Natural killer cell treated with Interleukin-12 subunit alpha and Interleukin-12 subunit beta and Interleukin-15 and Interleukin-18, amount 100 ng/mL, for 72 hours (primary cell): Measurements from ENCODE around the gene TMEM132C. TPM values are rescaled to one million over a fixed set of nuclear protein-coding genes. Genes with fewer than 3 reads are reported as not detected.
A peak's percentile ranks its signal among the peaks of the same experiment; 100 is the strongest.

Experiments used
- ATAC-seq, 2 donors: fragments of 150-1000 bp; cut with Tn5 transposase in 1 of 2; sonication (Bioruptor Pico), chemical (Tn5 transposase) in 1 of 2; 2 replicates each; pipeline ENCODE4 v1.10.0; 2021
- DNase-seq: peaks from one replicate; pipeline ENCODE4 v3.0.0; 2022; ENCODE audit warnings: low spot score
- H3K27ac Mint-ChIP-seq, 2 donors: 1 replicate in 1 of 2; 2 replicates in 1 of 2; pipeline ENCODE4 v1.8.0; 2022; ENCODE audit warnings: mixed read lengths in 2 of 2, mild to moderate bottlenecking in 1 of 2, moderate library complexity in 1 of 2
- H3K27me3 Mint-ChIP-seq, 2 donors: 1 replicate in 1 of 2; 2 replicates in 1 of 2; pipeline ENCODE4 v1.8.0; 2022; ENCODE audit warnings: mixed read lengths in 2 of 2
- H3K36me3 Mint-ChIP-seq: one replicate; pipeline ENCODE4 v1.8.0; 2022; ENCODE audit warnings: mixed read lengths
- H3K4me1 Mint-ChIP-seq, 2 donors: 1 replicate in 1 of 2; 2 replicates in 1 of 2; pipeline ENCODE4 v1.8.0; 2022; ENCODE audit warnings: low read depth in 2 of 2, mixed read lengths in 2 of 2, mild to moderate bottlenecking in 1 of 2
- H3K4me3 Mint-ChIP-seq: one replicate; pipeline ENCODE4 v1.8.0; 2022; ENCODE audit warnings: mixed read lengths
- H3K9me3 Mint-ChIP-seq: 2 replicates; pipeline ENCODE4 v1.8.0; 2022; ENCODE audit warnings: mixed read lengths
- total RNA-seq, 2 donors: library from RNA; stranded (reverse); gene quantifications; one replicate each; pipeline ENCODE4 v1.2.3, GENCODE V29; 2022

The TMEM132C gene
- total RNA-seq, 2 donors from 2014 or later = 0.14 TPM; not detected in 1

DNA sequence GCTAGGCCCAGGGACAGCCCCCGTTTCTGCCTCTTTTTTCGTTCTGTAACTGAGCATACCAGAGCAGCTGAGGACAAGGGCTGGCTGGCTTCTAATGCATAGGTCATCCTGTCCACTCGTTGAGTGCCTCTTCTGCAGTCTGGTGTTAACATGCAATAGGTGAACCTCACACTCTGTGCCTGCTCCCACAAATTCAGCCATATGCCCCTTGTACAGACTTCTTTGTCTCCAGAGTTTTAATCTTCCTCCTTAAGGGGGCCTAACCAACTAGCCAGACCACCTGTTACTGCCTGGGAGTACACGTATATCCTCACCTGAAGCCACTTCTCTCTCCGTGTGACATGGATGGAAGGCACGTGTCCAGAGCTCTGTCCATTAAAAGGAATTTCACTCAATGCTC lies 445.7 kb downstream of the TMEM132C start:
- DNase-seq (no peak), ATAC-seq (no peak)
- Mint-ChIP-seq H3K4me3 (no peak overlapping the region), H3K27me3 (no peaks in the 10 kb centered on the region), H3K4me1 (peaks cover 18 to 22% of the 10 kb centered on the region in 2 donors), H3K9me3 (peaks cover 6% of the 10 kb centered on the region), H3K36me3 (peaks cover 12% of the 10 kb centered on the region), H3K27ac (no peak overlapping the region)

DNA sequence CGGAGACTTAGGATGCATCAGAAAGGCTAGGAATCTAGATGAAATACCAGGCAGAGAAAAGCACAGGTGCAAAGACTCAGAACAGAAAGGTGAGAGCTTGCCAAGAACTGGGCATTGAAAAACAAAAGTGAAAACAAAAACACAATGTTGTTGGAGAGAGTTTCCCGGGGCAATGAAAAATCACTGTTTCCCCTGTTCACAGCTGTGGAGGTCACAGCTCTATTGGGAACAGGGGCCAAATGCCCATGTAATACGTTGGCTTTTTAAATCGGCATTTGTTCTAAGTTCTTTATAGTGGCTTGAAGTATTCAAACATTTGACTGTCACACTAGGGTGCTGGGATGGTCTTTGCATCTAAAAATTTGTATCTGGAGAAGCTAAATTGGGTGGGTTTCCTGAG lies 448.5 kb downstream of the TMEM132C start:
- DNase-seq (no peak), ATAC-seq (no peak)
- Mint-ChIP-seq H3K36me3 (peaks cover 18% of the 10 kb centered on the region), H3K27ac (no peak overlapping the region), H3K27me3 (no peaks in the 10 kb centered on the region), H3K4me3 (no peak overlapping the region), H3K4me1 (peaks cover 18 to 22% of the 10 kb centered on the region in 2 donors), H3K9me3 (peaks cover 14% of the 10 kb centered on the region)

DNA sequence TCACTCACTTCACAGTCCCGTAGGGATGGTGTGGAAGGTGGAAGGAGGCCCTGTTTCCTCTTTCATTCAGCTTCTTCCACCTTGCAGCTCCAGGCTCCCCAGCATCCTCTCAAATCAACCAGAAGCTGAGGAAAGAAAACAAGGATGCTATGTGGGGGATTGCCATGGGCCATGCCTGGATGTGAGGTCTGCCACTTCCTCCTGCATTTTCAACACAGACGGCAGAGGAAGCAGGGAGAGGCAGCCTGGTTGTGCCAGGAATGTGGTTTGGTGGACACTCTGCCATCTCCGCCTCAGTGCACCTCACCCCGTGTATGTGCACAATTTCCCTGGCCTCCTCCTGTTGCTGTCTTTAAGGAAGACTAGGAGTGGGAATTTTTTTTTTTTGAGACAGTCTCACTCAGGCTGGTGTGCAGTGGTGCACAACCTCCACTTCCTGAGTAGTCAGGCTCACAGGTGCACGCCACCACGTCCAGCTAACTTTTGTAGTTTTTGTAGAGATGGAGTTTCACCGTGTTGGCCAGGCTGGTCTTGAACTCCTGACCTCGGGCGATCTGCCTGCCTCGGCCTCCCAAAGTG lies 457.6 kb downstream of the TMEM132C start:
- H3K27ac Mint-ChIP-seq = no peak overlapping the region
- no peaks in the 10 kb centered on the region for H3K27me3 Mint-ChIP-seq
- H3K36me3 Mint-ChIP-seq = no peaks in the 10 kb centered on the region
- no peak for DNase-seq
- peaks cover 23 to 36% of the 10 kb centered on the region in 2 donors for H3K4me1 Mint-ChIP-seq
- peaks cover 3% of the 10 kb centered on the region for H3K9me3 Mint-ChIP-seq
- no peak for ATAC-seq
- no peak overlapping the region for H3K4me3 Mint-ChIP-seq

DNA sequence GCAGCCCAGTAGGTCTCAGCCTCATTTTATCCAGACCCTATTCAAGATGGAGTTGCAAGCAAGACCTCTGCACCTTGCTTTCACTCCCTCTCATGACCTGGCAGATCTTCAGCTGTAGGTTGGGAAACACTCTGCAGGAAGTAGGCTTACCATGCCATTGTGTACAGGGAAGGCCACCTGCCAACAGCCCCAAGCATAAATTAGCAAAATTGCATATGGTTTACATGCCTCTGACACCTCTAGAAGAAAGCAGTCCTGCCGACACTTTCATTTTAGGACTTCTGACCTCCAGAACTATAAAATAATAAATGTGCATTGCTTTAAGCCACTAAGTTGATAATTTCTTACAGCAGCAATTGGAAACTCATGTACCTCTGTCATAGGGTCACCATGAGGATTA lies 459.9 kb downstream of the TMEM132C start:
- Mint-ChIP-seq H3K4me3 (peak overlapping the region; percentile 17), H3K27me3 (no peaks in the 10 kb centered on the region), H3K4me1 (peaks cover 26 to 41% of the 10 kb centered on the region in 2 donors), H3K9me3 (peaks cover 3% of the 10 kb centered on the region), H3K36me3 (no peaks in the 10 kb centered on the region), H3K27ac (no peak overlapping the region)
- ATAC-seq (no peak), DNase-seq (no peak)

DNA sequence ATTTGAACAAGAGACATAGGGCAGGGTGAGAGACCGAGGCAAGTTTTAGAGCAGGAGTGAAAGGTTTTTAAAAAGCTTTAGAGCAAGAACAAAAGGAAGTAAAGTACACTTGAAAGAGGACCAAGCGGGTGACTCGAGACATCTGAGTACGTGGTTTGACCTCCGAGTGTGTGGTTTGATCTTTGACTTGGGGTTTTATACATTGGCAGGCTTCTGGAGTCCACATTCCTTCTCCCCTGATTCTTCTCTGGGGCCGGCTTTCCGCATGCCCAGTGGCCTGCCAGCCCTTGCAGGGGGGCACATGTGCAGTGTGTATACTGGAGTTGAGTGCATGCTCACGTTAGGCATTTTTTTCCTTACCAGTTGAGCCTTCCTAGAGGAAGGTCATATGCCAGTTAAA lies 460.5 kb downstream of the TMEM132C start:
- H3K9me3 Mint-ChIP-seq = peaks cover 3% of the 10 kb centered on the region
- peak overlapping the region; percentile 17 for H3K4me3 Mint-ChIP-seq
- peaks cover 26 to 41% of the 10 kb centered on the region in 2 donors for H3K4me1 Mint-ChIP-seq
- no peaks in the 10 kb centered on the region for H3K36me3 Mint-ChIP-seq
- no peak overlapping the region for H3K27ac Mint-ChIP-seq
- no peaks in the 10 kb centered on the region for H3K27me3 Mint-ChIP-seq
- no peak for ATAC-seq
- no peak for DNase-seq

DNA sequence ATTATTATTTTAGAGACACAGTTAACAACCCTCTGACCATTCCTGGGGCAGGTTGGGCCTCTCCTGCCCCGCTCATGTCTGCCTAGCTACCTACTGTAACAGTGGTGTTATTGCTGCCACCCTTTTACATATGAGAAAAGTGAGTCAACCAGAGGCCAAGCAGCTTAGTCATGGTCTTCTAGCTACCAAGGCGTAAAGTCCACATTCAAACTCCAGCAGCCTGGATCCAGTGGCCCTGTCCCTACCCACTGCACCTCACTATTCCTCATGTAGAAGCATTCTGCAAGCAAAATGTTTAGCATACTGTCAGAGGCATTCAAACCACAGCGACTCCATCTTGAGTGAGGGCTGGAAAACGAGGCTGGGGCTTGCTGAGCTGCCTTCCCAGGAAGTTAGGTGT lies 461.0 kb downstream of the TMEM132C start:
- Mint-ChIP-seq H3K4me1 (peaks cover 28 to 42% of the 10 kb centered on the region in 2 donors), H3K27ac (no peak overlapping the region), H3K27me3 (no peaks in the 10 kb centered on the region), H3K36me3 (no peaks in the 10 kb centered on the region), H3K9me3 (peaks cover 3% of the 10 kb centered on the region), H3K4me3 (no peak overlapping the region)
- ATAC-seq = no peak
- no peak for DNase-seq

DNA sequence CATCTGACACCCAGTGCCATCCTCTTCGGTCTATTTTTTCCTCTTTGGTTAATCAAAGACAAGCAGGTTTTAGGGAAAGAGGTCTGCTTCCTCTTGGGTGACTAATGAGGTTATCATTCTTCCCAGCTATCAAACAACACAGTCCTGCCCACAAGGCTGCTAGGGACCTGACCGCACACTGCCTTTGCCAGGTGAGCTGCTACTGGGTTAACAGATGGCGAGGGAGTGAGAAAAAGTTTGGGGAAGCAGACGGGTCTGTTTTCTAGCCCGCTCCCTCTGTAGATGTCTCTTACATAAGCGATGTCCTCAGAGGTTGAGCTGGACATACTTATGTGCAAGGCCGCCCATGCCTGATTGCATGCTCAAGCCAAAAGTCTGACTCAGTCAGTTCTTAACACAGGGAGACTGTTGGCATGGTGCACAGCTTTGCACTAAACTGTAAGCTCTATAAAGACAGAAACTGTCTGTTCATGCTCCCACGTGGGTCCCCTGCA lies 462.7 kb downstream of the TMEM132C start:
- DNase-seq (no peak), ATAC-seq (no peak)
- H3K27ac Mint-ChIP-seq = peak overlapping the region in 1 of 2 donors; percentile 70
- H3K4me3 Mint-ChIP-seq = peak overlapping the region; percentile 29
- H3K4me1 Mint-ChIP-seq = peaks cover 30 to 51% of the 10 kb centered on the region in 2 donors
- no peaks in the 10 kb centered on the region for H3K36me3 Mint-ChIP-seq
- H3K27me3 Mint-ChIP-seq = no peaks in the 10 kb centered on the region
- peaks cover 6% of the 10 kb centered on the region for H3K9me3 Mint-ChIP-seq

DNA sequence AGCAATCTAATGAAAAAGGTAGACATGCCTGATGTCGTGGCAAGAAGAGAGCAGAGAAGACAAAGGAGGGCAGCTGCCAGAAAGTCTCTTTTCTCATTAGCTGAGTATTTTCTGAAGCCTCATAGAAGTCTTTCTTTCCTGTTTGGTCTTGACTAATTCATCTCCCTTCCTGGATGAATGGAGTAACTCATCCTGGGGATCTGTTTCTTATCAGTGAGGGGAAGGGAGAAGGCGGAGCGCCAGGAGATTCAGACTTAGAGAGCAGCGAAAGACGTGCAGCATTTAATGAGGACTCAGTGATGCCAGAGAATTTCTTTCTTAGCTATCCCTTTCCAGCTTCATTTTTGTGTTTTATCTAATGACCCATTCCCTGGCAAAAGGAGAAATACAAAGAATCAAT lies 467.4 kb downstream of the TMEM132C start:
- no peak for DNase-seq
- Mint-ChIP-seq H3K4me1 (peaks cover 34 to 45% of the 10 kb centered on the region in 2 donors), H3K36me3 (peaks cover 7% of the 10 kb centered on the region), H3K4me3 (no peak overlapping the region), H3K27ac (no peak overlapping the region), H3K9me3 (peaks cover 8% of the 10 kb centered on the region), H3K27me3 (no peaks in the 10 kb centered on the region)
- ATAC-seq = no peak

DNA sequence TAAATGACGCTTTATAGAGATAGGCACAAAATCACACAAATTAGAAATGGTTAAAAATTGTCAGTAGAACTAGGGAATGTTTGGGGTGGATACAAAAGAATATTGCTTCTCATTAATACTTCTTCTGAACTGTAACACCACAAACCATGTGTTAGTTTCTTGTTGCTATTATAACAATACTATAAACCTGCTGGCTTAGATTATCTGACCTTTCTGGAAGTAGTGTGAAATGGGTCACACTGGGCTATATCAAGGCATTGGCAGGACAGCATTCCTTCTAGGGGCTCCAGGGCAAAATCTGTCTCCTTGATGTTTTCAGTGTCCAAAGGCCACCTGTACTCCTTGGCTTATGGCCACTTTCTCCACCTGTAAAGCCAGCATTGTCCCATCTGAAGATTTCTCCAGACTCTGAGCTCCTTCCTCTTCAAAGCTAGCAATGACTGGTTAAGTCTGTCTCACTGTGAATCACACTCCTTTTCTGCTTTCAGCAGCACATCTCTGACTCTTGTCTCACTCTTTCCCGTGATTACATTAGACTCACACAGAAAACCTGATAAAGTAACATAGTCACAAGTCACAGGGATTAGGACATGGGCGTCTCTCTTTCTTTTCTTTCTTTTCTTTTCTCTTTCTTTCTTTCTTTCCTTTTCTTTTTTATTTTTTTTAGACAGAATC lies 470.5 kb downstream of the TMEM132C start:
- peak overlapping the region; percentile 12 for H3K4me3 Mint-ChIP-seq
- DNase-seq (no peak), ATAC-seq (peak; percentile 66 to 67)
- peaks cover 9% of the 10 kb centered on the region for H3K36me3 Mint-ChIP-seq
- no peaks in the 10 kb centered on the region for H3K27me3 Mint-ChIP-seq
- H3K27ac Mint-ChIP-seq = peak overlapping the region; percentile 20 to 76
- H3K4me1 Mint-ChIP-seq = peaks cover 36 to 43% of the 10 kb centered on the region in 2 donors
- H3K9me3 Mint-ChIP-seq = peaks cover 9% of the 10 kb centered on the region

DNA sequence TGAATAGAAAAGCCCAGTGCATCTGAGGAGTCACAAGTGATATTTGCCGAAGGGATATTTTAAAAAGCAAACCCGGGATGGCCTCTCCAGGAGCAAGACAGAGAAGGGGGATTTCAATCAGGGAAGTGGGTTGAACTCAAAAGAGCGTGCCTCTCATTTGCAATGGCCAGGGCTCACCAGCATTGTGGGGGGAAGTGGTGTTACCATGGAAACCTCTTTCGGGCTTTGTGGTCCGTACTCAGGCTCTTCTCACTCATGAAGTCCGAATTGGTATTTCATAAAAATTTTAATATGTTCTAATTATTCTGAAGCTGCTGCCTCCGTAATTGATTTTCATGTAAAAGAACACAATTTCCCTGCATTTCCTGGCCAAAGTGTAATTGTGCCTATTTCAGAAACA lies 476.9 kb downstream of the TMEM132C start:
- Mint-ChIP-seq H3K4me1 (peaks cover 53 to 70% of the 10 kb centered on the region in 2 donors), H3K27ac (peak overlapping the region; percentile 5 to 46), H3K9me3 (peaks cover 6% of the 10 kb centered on the region), H3K36me3 (peaks cover 7% of the 10 kb centered on the region), H3K27me3 (no peaks in the 10 kb centered on the region), H3K4me3 (peak overlapping the region; percentile 50)
- DNase-seq = no peak
- peak in 1 of 2 donors; percentile 61 for ATAC-seq

DNA sequence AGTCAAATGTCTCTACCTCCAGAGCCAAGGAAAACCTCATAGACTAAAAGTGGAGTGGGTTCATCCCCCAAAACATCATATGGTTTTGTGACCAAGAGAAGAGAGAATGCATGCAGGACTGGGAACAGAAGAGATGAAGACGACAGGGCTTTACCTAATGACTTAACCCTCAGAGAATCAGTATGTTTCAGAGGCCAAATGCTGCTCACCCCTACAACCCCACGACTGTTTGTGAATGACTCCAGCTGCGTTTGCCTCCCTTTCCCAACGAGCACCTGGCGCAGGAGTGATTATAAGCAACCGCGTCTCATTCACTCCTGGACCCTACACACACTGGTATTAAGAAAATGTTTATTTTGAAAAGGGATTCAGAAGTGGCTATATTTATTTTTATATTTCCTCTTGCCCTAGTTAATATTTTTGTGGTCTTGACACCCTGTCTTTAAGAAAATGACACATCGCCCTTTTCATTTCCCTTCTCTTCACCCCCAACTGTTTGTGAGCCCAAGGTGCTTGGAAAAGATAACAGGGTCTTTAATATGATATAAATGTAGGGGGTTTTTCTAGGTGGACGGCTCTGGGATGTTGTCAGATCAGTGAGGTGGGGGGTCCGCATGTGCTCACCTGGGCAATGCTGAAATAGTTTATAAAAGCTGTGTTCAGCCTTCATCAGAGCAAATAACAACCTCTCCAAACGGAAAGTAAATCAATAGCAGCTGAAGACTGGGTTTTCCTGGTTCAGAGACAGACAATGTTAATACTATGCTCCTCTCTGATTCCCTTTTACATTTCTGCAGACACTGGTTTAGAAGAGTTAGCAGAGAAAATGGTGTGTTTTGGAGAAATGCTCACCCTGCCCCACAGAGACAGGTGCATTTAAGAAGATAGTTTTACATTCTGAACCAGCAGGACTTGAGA lies 479.1 kb downstream of the TMEM132C start:
- no peaks in the 10 kb centered on the region for H3K9me3 Mint-ChIP-seq
- peaks cover 48 to 66% of the 10 kb centered on the region in 2 donors for H3K4me1 Mint-ChIP-seq
- no peaks in the 10 kb centered on the region for H3K27me3 Mint-ChIP-seq
- H3K36me3 Mint-ChIP-seq = no peaks in the 10 kb centered on the region
- peak overlapping the region; percentile 53 for H3K4me3 Mint-ChIP-seq
- no peak for ATAC-seq
- DNase-seq = no peak
- H3K27ac Mint-ChIP-seq = peak overlapping the region; percentile 5 to 46

DNA sequence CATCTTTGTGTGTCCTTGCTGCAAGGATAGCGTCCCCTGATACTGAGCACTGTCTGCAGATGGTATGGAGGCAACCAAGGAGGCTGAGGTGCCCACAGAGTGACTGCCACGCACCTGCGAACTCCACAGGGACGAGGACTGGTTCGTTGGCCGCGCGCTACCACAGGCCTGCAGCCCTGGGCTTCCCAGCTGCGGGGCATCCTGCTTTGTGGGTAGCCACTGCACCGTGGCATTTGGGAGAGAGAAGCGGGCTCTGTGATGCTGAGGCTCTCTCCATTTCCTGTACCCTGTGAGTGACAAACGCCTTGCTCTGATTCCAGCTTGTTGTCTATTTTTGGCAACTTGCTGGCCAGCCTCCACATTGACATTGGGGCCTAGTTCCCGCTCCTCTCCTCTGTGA lies 480.5 kb downstream of the TMEM132C start:
- no peaks in the 10 kb centered on the region for H3K36me3 Mint-ChIP-seq
- peaks cover 42 to 61% of the 10 kb centered on the region in 2 donors for H3K4me1 Mint-ChIP-seq
- H3K4me3 Mint-ChIP-seq = peak overlapping the region; percentile 31
- H3K9me3 Mint-ChIP-seq = no peaks in the 10 kb centered on the region
- H3K27me3 Mint-ChIP-seq = no peaks in the 10 kb centered on the region
- DNase-seq = peak; percentile 40
- ATAC-seq = peak in 1 of 2 donors; percentile 32
- H3K27ac Mint-ChIP-seq = peak overlapping the region; percentile 46 to 80

DNA sequence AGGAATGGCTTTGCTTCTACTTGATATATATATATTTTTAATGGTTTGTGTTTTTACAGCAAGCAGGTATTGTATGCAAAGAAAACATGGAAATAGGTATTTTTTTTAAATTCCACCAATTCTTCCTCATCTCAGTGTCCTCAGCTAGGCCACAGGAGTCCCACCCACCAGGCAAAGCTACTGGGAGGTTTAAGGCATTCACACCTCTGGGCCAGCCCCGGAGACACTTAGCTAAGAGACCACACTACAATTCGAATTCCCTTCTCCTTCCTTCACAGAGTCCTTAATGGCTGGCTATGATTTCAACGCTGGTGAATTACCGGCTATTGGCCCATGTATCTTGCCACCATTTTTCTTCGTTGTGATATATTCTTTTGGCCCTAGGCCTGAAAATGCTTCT lies 485.4 kb downstream of the TMEM132C start:
- ATAC-seq (no peak), DNase-seq (no peak)
- Mint-ChIP-seq H3K36me3 (no peaks in the 10 kb centered on the region), H3K9me3 (no peaks in the 10 kb centered on the region), H3K4me3 (no peak overlapping the region), H3K27ac (no peak overlapping the region), H3K27me3 (no peaks in the 10 kb centered on the region), H3K4me1 (peaks cover 19 to 34% of the 10 kb centered on the region in 2 donors)
